Ishikawa (cell line): ENCODE results near the gene ITGA11.

Experiments
- CEBPB ChIP-seq: IDR thresholded peaks from 2 replicates; pipeline ENCODE4 v1.6.1; 2012
- CREB1 ChIP-seq: IDR thresholded peaks from 2 replicates; pipeline ENCODE4 v1.6.1; 2012; ENCODE audit warnings: low read depth
- EGR1 ChIP-seq: IDR thresholded peaks from 2 replicates; pipeline ENCODE4 v1.6.1; 2012
- EP300 ChIP-seq: IDR thresholded peaks from 2 replicates; pipeline ENCODE4 v1.6.1; 2012; ENCODE audit warnings: borderline replicate concordance
- FOXM1 ChIP-seq: IDR thresholded peaks from 2 replicates; pipeline ENCODE4 v1.6.1; 2012; ENCODE audit warnings: low read depth, borderline replicate concordance
- NFIC ChIP-seq: IDR thresholded peaks from 2 replicates; pipeline ENCODE4 v1.6.1; 2012
- RAD21 ChIP-seq: IDR thresholded peaks from 2 replicates; pipeline ENCODE4 v1.6.1; 2012; ENCODE audit warnings: low read depth
- TAF1 ChIP-seq: IDR thresholded peaks from 2 replicates; pipeline ENCODE4 v1.6.1; 2012; ENCODE audit warnings: low read depth, mild to moderate bottlenecking
- TCF12 ChIP-seq: IDR thresholded peaks from 2 replicates; pipeline ENCODE4 v1.6.1; 2012; ENCODE audit warnings: low read depth
- TEAD4 ChIP-seq: IDR thresholded peaks from 2 replicates; pipeline ENCODE4 v1.6.1; 2012
- USF1 ChIP-seq: IDR thresholded peaks from 2 replicates; pipeline ENCODE4 v1.6.1; 2012
- YY1 ChIP-seq: IDR thresholded peaks from 2 replicates; pipeline ENCODE4 v1.6.1; 2012; ENCODE audit warnings: low read depth
- ZBTB7A ChIP-seq: IDR thresholded peaks from 2 replicates; pipeline ENCODE4 v1.6.1; 2012; ENCODE audit warnings: low read depth
- TF ChIP-seq, protein P1 (sequence below): IDR thresholded peaks from 2 replicates; pipeline ENCODE4 v1.6.1; 2012; ENCODE audit warnings: low read depth, mild to moderate bottlenecking
- TF ChIP-seq, protein P2 (sequence below): IDR thresholded peaks from 2 replicates; pipeline ENCODE4 v1.6.1; 2012

The ITGA11 gene

DNA sequence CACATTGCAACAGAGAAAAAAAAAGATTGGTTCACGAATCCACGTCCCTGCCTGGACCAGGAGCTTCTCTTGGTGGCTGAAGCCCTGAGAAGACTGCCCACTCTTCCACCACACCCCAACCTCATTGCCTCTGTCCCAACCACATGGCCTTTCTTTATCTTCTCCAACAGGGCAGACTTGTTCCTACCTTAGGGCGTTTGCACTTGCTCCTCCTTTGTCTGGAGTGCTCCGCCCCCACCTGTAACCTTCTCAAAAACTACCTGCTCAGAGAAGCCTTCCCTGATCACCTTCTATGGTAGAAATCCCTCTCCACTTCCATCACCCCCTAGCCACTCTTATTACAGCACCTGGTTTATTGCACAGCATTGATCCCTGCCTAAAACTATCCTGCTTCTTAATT, 64.7 kb downstream of the ITGA11 start:
- TF ChIP-seq USF1, result no peak
- no peak for TF ChIP-seq FOXM1
- no peak for TF ChIP-seq YY1
- TF ChIP-seq, protein P1, sequence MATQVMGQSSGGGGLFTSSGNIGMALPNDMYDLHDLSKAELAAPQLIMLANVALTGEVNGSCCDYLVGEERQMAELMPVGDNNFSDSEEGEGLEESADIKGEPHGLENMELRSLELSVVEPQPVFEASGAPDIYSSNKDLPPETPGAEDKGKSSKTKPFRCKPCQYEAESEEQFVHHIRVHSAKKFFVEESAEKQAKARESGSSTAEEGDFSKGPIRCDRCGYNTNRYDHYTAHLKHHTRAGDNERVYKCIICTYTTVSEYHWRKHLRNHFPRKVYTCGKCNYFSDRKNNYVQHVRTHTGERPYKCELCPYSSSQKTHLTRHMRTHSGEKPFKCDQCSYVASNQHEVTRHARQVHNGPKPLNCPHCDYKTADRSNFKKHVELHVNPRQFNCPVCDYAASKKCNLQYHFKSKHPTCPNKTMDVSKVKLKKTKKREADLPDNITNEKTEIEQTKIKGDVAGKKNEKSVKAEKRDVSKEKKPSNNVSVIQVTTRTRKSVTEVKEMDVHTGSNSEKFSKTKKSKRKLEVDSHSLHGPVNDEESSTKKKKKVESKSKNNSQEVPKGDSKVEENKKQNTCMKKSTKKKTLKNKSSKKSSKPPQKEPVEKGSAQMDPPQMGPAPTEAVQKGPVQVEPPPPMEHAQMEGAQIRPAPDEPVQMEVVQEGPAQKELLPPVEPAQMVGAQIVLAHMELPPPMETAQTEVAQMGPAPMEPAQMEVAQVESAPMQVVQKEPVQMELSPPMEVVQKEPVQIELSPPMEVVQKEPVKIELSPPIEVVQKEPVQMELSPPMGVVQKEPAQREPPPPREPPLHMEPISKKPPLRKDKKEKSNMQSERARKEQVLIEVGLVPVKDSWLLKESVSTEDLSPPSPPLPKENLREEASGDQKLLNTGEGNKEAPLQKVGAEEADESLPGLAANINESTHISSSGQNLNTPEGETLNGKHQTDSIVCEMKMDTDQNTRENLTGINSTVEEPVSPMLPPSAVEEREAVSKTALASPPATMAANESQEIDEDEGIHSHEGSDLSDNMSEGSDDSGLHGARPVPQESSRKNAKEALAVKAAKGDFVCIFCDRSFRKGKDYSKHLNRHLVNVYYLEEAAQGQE, result no peak
- TF ChIP-seq TAF1, result no peak
- no peak for TF ChIP-seq TCF12
- TF ChIP-seq CREB1, result no peak

DNA sequence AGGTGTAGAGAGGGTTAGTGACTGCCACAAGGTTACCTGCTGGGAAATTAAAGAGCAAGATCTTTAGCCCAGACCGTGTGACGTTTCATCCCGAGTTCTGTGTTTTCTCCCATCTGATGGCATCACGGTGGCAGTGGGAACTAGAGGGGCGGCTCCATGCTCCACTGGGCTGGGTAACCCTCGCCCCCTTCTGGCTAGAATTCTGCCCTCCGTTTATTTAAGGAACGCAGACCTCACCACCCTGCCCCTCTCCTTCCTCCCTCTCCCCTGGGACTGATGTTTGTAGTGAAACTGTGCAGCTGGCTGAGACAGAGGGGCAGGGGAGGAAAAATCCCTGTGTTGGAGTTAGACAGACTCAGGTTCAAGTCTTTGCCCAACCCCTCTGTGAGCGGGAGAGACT, 65.6 kb downstream of the ITGA11 start:
- TF ChIP-seq CREB1, result no peak
- no peak for TF ChIP-seq TEAD4
- no peak for TF ChIP-seq RAD21
- no peak for TF ChIP-seq NFIC
- TF ChIP-seq TAF1, result no peak
- TF ChIP-seq TCF12, result no peak
- no peak for TF ChIP-seq CEBPB
- TF ChIP-seq EP300, result no peak
- TF ChIP-seq USF1, result no peak
- TF ChIP-seq EGR1, result no peak
- TF ChIP-seq, protein P1, result no peak
- TF ChIP-seq YY1, result no peak
- TF ChIP-seq ZBTB7A, result no peak
- TF ChIP-seq, protein P2, sequence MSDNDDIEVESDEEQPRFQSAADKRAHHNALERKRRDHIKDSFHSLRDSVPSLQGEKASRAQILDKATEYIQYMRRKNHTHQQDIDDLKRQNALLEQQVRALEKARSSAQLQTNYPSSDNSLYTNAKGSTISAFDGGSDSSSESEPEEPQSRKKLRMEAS, result no peak

DNA sequence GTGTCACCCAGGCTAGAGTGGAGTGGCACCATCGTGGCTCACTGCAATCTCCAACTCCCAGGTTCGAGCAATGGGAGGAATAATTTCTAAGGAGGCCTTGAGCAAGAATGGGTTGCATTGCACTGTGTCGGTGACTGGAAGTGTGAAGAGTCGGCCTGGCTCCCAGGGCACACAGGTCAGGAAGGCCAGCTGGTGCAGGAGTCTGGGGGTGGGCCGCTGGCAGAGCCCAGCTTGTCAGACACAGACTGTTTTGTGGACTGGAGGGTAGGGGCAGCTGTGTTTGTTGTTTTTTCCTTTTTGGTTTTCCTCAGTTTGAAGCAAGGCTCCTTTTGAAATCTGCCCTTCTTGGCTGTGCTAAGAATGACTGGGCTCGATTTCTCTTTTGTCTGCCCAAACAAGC, 66.2 kb downstream of the ITGA11 start:
- no peak for TF ChIP-seq EP300
- TF ChIP-seq FOXM1, result no peak
- TF ChIP-seq CREB1, result no peak
- TF ChIP-seq NFIC, result no peak

- TF ChIP-seq NFIC (no peak), USF1 (no peak), FOXM1 (no peak), CREB1 (no peak), ZBTB7A (no peak), YY1 (no peak), TAF1 (no peak), CEBPB (no peak), RAD21 (no peak), EP300 (no peak), EGR1 (no peak), TEAD4 (no peak), TCF12 (no peak)
- TF ChIP-seq, protein P2, result no peak
- TF ChIP-seq, protein P1, result no peak
Measured at GRCh38 chr15:68365140-68365745, 66.7 kb downstream of the ITGA11 start.
